ENCODE measurements around the gene PDLIM1.

GRCh38 chr10:95289921-95290421 is 832 bp downstream of the PDLIM1 start:
- TF ChIP-seq POLR2A (IDR thresholded peaks at IDR 0.05; ENCODE audit: borderline replicate concordance, extremely low read depth, insufficient read depth, insufficient read length) (no peak), MAX (IDR thresholded peaks at IDR 0.05) (no peak), CTCF (IDR thresholded peaks at IDR 0.05 in 2 of 3, conservative IDR thresholded peaks at IDR 0.05 in 1 of 3; ENCODE audit: borderline replicate concordance in 1 of 3, insufficient read depth in 1 of 3, low read depth in 2 of 3, low read length in 2 of 3) (no peak), ZFX (IDR thresholded peaks at IDR 0.05) (no peak), EZH2phosphoT487 (IDR thresholded peaks at IDR 0.05; ENCODE audit: borderline replicate concordance) (no peak)

Data from HCT116 (cell line).